Neural crest cell (in vitro differentiated cells): ENCODE data around the gene LONRF2. TPM values are rescaled to one million over a fixed set of nuclear protein-coding genes. Genes with fewer than 3 reads are reported as not detected.

Experiments
- DNase-seq: peaks from one replicate; pipeline ENCODE4 v3.0.0; 2021; ENCODE audit warnings: low read depth, mixed read lengths, low spot score
- H3K27ac Mint-ChIP-seq: one replicate; pipeline ENCODE4 v1.8.0; 2021; ENCODE audit warnings: mild to moderate bottlenecking, mixed read lengths; ENCODE audit not compliant: unreplicated experiment
- H3K27me3 Mint-ChIP-seq: 2 replicates; pipeline ENCODE4 v1.8.0; 2021; ENCODE audit warnings: low read depth, mild to moderate bottlenecking, mixed read lengths
- H3K36me3 Mint-ChIP-seq: 2 replicates; pipeline ENCODE4 v1.8.0; 2021; ENCODE audit warnings: low read depth, mild to moderate bottlenecking, mixed read lengths
- H3K4me1 Mint-ChIP-seq: 2 replicates; pipeline ENCODE4 v1.8.0; 2021; ENCODE audit warnings: mixed read lengths
- H3K4me3 Mint-ChIP-seq: one replicate; pipeline ENCODE4 v1.8.0; 2021; ENCODE audit warnings: mild to moderate bottlenecking, mixed read lengths
- H3K9me3 Mint-ChIP-seq: 2 replicates; pipeline ENCODE4 v1.8.0; 2021; ENCODE audit warnings: mixed read lengths
- CTCF ChIP-seq: fragments of 200-600 bp; sonication (generic); conservative IDR thresholded peaks from 2 replicates; pipeline ENCODE4 v1.5.0; 2021; ENCODE audit warnings: antibody characterized with exemption, mild to moderate bottlenecking
- total RNA-seq: library from RNA; stranded (reverse); gene quantifications from 2 replicates; pipeline ENCODE4 v1.2.1, GENCODE V29; 2021

Gene LONRF2
- total RNA-seq, 1 donor from 2014 or later: 5.2 TPM

GRCh38 chr2:100241236-100241635 is 81.1 kb downstream of the LONRF2 start:
- peaks cover 4% of the 10 kb centered on the region for H3K27me3 Mint-ChIP-seq
- no peak for TF ChIP-seq CTCF
- H3K27ac Mint-ChIP-seq: peak overlapping the region; percentile 10
- H3K36me3 Mint-ChIP-seq: no peaks in the 10 kb centered on the region
- H3K9me3 Mint-ChIP-seq: no peaks in the 10 kb centered on the region
- H3K4me1 Mint-ChIP-seq: peaks cover 25% of the 10 kb centered on the region
- DNase-seq: no peak
- H3K4me3 Mint-ChIP-seq: no peak overlapping the region

GRCh38 chr2:100240386-100240785 is 81.9 kb downstream of the LONRF2 start:
- H3K36me3 Mint-ChIP-seq: no peaks in the 10 kb centered on the region
- peaks cover 4% of the 10 kb centered on the region for H3K27me3 Mint-ChIP-seq
- DNase-seq: no peak
- peaks cover 26% of the 10 kb centered on the region for H3K4me1 Mint-ChIP-seq
- H3K4me3 Mint-ChIP-seq: no peak overlapping the region
- TF ChIP-seq CTCF: no peak
- H3K27ac Mint-ChIP-seq: no peak overlapping the region
- no peaks in the 10 kb centered on the region for H3K9me3 Mint-ChIP-seq

GRCh38 chr2:100239486-100240210 is 82.7 kb downstream of the LONRF2 start:
- Mint-ChIP-seq H3K4me1 (peaks cover 33% of the 10 kb centered on the region), H3K27me3 (peaks cover 4% of the 10 kb centered on the region), H3K4me3 (no peak overlapping the region), H3K27ac (no peak overlapping the region), H3K36me3 (no peaks in the 10 kb centered on the region), H3K9me3 (no peaks in the 10 kb centered on the region)
- TF ChIP-seq CTCF: no peak
- DNase-seq: no peak

- Mint-ChIP-seq H3K36me3 (no peaks in the 10 kb centered on the region), H3K27me3 (peaks cover 4% of the 10 kb centered on the region), H3K27ac (no peak overlapping the region), H3K9me3 (no peaks in the 10 kb centered on the region), H3K4me1 (peaks cover 34% of the 10 kb centered on the region), H3K4me3 (no peak overlapping the region)
- no peak for DNase-seq
- TF ChIP-seq CTCF: no peak
Observed at GRCh38 chr2:100238471-100238870, 83.8 kb downstream of the LONRF2 start.

GRCh38 chr2:100237770-100238169 is 84.5 kb downstream of the LONRF2 start:
- no peak overlapping the region for H3K27ac Mint-ChIP-seq
- peaks cover 4% of the 10 kb centered on the region for H3K27me3 Mint-ChIP-seq
- H3K4me1 Mint-ChIP-seq: peaks cover 34% of the 10 kb centered on the region
- no peak for DNase-seq
- H3K4me3 Mint-ChIP-seq: no peak overlapping the region
- TF ChIP-seq CTCF: no peak
- no peaks in the 10 kb centered on the region for H3K36me3 Mint-ChIP-seq
- H3K9me3 Mint-ChIP-seq: no peaks in the 10 kb centered on the region
